ENCODE measurements around the gene EPB41L4B.

DNA sequence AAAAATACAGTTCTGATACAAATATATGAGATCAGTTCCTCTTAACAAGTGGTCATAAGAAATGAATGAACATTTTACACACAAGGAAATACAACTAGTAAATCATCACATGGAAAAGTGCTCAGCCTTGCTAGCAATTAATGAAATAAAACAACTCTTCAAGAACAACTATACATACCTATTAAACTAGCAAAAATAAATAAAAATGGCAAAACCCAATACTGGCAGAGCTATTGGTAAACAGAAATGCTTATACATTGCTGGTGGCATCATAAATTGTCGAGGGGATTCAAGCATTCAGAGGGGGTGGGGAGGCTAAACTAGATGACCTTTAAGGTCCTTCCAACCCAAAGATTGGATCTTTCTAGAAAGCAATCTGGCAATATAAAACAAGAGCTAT is 147.9 kb downstream of the EPB41L4B start:
- TF ChIP-seq ZNF8 (CRISPR knock-in tag; IDR thresholded peaks at IDR 0.05) (no peak), ZC3H10 (CRISPR knock-in tag; IDR thresholded peaks at IDR 0.05) (no peak), ZFP3 (CRISPR knock-in tag; IDR thresholded peaks at IDR 0.05) (no peak), ESRRG (CRISPR knock-in tag; IDR thresholded peaks at IDR 0.05) (no peak), ARNTL (CRISPR knock-in tag; IDR thresholded peaks at IDR 0.05; ENCODE audit: borderline replicate concordance, low read depth) (no peak), BACH2 (CRISPR knock-in tag; IDR thresholded peaks at IDR 0.05; ENCODE audit: borderline replicate concordance) (no peak)
- TF ChIP-seq, protein P1, sequence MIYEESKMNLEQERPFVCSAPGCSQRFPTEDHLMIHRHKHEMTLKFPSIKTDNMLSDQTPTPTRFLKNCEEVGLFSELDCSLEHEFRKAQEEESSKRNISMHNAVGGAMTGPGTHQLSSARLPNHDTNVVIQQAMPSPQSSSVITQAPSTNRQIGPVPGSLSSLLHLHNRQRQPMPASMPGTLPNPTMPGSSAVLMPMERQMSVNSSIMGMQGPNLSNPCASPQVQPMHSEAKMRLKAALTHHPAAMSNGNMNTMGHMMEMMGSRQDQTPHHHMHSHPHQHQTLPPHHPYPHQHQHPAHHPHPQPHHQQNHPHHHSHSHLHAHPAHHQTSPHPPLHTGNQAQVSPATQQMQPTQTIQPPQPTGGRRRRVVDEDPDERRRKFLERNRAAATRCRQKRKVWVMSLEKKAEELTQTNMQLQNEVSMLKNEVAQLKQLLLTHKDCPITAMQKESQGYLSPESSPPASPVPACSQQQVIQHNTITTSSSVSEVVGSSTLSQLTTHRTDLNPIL (CRISPR knock-in tag; IDR thresholded peaks at IDR 0.05; ENCODE audit: low read depth) = no peak
- TF ChIP-seq, protein P2, sequence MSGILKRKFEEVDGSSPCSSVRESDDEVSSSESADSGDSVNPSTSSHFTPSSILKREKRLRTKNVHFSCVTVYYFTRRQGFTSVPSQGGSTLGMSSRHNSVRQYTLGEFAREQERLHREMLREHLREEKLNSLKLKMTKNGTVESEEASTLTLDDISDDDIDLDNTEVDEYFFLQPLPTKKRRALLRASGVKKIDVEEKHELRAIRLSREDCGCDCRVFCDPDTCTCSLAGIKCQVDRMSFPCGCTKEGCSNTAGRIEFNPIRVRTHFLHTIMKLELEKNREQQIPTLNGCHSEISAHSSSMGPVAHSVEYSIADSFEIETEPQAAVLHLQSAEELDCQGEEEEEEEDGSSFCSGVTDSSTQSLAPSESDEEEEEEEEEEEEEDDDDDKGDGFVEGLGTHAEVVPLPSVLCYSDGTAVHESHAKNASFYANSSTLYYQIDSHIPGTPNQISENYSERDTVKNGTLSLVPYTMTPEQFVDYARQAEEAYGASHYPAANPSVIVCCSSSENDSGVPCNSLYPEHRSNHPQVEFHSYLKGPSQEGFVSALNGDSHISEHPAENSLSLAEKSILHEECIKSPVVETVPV (CRISPR knock-in tag; IDR thresholded peaks at IDR 0.05) = no peak
